ENCODE results near the gene DNAAF5. TPM values are rescaled to one million over a fixed set of nuclear protein-coding genes. Genes with fewer than 3 reads are reported as not detected.

DNAAF5 gene
- total RNA-seq, 1 donor from 2014 or later, result 50.2 TPM

DNA sequence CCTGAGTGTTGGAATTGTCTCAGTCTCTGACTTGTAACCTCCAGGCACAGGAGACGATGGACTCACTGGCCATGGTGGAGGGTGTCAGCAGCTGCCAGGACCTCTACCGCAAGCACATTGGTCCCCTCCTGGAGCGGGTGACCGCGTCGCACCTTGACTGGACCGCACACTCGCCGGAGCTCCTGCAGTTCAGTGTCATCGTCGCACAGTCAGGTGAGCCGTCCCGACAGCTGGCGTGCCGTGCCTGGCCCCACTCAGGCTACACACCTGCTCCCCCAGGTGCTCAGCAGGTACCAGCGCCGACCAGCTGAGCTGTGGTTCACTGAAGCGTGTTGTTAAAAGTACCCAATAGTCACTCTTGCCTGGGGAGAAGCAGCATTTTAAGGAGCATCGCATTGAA, 37.3 kb downstream of the DNAAF5 start:
- no peak for DNase-seq (ENCODE audit: extremely low read depth, low read depth, low spot score)

DNA sequence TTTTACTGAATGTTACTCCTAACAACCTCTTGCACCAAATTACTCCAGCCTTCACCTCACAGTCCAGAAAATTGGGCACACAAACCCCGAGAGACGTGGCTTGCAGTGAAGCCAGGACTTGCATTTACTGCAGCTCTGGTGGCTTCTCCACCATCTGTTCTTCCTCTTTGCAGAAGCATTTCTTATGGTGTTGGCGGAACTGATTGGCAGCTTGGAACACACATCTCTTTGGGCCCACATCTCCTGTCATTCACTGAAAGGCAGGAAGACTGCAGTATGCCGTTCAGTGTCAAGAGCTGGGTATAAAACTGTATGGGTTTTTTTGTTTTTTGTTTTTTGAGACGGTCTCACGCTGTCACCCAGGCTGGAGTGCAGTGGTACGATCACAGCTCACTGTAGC, 38.9 kb downstream of the DNAAF5 start:
- DNase-seq (ENCODE audit: extremely low read depth, low read depth, low spot score), result no peak

DNA sequence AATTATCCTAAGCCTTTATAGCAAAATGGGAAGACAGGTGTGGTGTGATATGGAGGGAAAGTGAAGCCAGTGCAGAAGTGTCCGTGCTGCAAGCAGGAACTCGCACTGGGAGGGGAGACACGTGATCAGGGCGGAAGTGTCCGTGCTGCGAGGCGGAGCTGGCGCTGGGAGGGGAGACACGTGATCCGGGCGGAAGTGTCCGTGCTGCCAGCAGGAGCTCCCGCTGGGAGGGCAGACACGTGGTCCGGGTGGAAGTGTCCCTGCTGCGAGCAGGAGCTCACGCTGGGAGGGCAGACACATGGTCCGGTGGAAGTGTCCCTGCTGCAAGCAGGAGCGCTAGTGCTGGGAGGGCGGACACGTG, 41.1 kb downstream of the DNAAF5 start:
- DNase-seq (ENCODE audit: extremely low read depth, low read depth, low spot score), result no peak

DNA sequence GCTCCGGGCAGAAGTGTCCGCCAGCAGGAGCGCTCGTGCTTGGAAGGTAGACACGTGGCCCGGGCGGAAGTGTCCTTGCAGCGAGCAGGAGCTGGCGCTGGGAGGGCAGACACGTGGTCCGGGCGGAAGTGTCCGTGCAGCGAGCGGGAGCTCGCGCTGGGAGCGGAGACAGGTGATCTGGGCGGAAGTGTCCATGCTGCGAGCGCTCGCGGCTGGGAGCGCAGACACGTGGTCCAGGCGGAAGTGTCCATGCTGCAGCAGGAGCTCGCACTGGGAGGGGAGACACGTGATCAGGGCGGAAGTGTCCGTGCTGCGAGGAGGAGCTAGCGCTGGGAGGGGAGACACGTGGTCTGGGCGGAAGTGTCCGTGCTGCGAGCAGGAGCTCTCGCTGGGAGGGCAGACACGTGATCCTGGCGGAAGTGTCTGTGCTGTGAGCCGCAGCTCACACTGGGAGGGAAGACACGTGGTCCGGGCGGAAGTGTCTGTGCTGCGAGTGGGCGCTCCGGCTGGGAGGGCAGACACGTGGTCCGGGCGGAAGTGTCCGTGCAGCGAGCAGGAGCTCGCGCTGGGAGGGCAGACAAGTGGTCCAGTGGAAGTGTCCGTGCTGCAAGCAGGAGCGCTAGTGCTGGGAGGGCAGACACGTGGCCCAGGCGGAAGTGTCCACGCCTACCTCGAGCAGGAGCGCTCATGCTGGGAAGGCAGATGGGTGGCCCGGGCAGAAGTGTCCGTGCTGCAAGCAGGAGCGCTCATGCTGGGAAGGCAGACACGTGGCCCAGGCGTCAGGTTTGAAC, 41.6 kb downstream of the DNAAF5 start:
- no peak for DNase-seq (ENCODE audit: extremely low read depth, low read depth, low spot score)

DNA sequence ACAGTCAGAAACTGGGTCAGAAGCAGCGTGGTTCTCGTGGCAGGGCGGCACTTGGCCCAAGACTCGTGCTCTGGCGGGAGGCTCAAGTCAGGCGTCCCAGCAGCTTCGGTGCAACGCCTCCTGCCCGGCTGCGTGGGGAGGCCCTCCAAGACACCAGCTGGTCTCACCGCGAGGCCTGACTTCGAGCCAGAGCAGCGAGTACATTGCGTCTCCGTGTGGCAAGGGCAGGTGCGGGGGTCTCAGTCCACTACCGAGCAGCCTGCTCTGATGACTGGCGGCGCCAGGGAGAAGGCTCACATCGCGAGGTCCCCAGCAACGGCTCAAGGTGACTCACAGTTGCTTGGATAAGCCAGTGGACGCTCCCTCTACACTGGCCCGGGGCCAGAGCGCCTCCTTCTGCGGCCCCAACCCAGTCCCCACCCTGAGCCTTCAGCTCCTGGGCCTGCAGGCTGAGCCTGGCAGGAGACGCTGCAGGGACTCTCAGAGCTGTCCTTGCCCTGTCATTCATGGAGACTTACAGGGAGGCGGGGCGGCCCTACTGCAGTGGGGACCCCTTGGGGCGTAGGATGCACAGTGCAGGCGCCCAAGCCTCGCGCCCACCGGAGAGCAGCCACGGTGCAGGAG, 42.5 kb downstream of the DNAAF5 start:
- DNase-seq (ENCODE audit: extremely low read depth, low read depth, low spot score), result no peak

DNA sequence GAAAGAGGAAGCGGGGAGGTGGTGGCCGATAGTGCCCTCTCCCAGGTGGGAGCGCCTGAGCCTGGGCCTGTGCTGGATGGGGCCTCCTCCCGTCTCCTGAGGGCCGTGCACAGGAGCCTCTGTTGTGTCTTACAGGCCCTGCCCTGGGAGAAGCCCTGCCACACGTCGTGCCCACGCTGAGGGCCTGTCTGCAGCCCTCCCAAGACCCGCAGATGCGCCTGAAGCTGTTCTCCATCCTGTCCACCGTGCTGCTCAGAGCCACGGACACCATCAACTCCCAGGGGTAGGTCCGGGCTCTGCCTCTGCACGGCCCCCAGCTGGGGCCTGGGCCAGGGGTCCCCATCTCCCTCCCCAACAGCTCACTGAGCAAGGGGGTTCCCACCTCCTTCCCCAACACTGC, 43.8 kb downstream of the DNAAF5 start:
- no peak for DNase-seq (ENCODE audit: extremely low read depth, low read depth, low spot score)

DNA sequence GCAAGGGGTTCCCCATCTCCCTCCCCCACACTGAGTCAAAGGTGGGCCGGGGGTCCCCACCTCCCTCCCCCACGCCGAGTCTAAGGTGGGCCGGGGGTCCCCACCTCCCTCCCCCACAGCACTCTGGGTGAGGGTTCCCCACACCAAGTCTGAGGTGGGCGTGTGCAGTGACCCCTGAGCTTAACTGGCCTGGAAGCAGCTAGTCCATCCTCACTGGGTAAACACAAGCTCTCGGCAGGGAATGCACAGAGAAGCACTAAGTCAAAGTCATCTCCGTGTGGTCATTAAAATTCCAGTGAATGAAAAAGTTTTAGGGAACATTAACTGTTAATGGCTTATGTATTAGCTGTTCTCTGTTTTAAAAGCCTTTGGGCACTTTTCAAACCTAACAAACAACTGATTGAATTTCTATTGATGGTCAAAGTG, 44.3 kb downstream of the DNAAF5 start:
- DNase-seq (ENCODE audit: extremely low read depth, low read depth, low spot score), result no peak

DNA sequence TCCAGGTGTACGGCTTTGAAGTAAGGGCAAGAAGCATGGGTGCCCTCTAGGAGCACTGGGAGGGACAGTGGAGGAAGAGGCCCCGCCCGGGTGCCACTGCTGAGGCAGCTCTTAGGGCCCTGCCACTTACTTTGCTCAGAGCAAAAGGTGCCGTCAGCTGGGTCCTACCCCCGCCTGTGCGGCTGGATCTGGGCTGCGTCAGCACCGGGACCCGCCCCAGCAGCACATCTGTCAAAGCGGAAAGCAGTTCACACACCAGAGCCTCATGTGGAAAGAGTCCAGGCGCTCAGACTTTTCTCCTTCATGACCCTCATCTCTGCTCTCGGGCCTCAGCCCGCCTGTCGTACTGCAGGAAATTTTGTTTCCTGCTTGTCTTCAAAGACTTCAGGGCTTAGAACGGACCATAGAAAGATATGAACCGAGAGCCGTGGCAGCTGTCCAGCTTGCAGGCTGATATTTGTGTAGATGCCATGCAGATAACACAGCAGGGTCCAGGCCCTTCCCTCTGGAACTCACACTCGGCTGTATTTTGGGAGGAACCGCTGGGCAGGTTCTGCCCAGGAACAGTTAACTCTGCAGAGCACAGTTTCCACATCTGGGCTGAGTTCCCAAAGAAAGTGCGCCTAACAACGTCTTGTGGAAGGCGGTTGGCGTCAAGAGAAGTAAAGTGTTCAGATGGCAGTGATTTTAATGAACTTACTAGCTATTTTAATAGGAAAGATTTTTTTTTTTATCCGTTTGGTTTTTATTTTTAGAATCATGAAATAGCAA, 44.9 kb downstream of the DNAAF5 start:
- DNase-seq (ENCODE audit: extremely low read depth, low read depth, low spot score), result no peak

DNA sequence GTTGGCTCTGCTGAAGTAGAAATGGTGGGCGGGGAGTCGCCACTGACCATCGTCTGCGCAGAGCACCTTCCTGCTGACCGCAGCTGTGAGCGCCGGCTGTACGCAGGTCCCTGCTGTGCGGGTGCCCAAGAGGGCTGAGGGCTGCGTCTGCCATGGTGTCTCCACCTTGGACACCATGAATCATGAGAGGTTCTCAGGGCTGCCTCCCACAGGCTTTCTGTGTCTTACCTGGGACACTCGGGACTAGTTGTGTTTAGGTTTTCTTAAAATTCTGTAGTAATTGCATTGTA, 45.5 kb downstream of the DNAAF5 start:
- DNase-seq (ENCODE audit: extremely low read depth, low read depth, low spot score), result no peak

DNA sequence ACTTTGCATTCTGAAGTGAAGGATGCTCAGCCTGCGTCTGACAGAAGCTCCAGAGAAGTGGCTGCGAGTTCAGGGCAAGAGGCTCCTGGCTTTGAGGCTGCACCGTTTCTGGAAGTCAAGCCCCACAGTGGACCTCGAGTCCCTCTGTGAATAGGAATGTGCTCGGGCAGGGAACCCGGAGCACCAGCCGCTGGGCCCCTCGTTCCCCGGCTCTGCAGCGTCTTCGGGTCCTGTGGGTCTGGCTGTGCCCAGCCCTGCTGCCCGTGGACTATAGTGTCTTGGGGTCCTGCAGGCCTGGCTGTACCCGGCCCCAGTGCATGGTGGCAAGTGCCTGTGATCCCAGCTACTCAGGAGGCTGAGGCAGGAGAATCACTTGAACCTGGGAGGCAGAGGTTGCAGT, 45.9 kb downstream of the DNAAF5 start:
- no peak for DNase-seq (ENCODE audit: extremely low read depth, low read depth, low spot score)

DNA sequence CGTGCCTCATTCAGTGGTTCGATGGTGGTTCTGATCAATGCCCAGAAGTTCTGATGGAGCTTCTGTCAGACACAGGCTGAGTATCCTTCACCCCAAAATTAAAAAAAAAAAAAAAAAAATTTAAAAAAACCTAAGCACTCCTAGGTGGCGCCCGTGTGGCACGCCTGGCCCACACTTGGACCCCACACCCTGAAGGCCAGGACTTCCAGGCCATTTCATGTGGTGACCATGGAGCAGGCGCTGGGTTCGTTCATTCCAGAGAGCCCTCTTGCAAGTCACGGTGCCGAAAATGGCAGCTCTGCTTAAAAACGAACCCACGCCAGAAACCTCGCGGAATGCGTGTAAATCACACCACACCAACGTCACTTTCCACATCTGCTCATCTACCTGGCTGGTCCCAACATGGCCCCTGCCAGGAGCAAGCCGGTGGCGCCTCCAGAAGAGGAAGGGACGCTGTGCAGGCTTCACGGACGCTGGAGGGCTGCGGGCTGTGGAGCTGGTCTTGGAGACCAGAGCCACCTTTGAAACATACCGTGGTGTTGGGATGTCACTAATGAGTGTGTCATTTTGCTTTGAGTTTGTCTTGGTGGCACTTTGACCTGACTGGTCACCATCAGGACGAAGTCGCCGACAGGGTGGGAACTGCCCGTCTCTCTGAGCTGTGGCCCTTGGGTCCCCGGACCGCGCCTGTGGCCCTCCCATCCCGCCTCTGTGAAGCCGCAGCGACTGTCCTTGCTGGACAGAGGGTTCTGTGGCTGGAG, 46.5 kb downstream of the DNAAF5 start:
- no peak for DNase-seq (ENCODE audit: extremely low read depth, low read depth, low spot score)

DNA sequence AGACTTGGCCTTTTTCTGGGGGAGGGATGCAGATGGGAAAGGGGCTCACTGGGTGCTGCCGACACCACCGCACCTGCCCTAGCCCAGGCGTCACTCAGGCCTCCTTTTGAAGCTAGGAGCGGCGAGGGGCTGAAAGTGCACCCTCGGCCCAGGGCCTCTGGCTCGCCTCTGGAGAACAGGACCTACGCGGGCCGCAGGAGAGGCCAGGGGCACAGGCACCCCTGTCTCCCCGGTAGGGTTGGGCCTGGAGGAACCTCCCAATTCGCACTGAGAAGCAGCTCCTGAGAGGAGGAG, 47.1 kb downstream of the DNAAF5 start:
- no peak for DNase-seq (ENCODE audit: extremely low read depth, low read depth, low spot score)

DNA sequence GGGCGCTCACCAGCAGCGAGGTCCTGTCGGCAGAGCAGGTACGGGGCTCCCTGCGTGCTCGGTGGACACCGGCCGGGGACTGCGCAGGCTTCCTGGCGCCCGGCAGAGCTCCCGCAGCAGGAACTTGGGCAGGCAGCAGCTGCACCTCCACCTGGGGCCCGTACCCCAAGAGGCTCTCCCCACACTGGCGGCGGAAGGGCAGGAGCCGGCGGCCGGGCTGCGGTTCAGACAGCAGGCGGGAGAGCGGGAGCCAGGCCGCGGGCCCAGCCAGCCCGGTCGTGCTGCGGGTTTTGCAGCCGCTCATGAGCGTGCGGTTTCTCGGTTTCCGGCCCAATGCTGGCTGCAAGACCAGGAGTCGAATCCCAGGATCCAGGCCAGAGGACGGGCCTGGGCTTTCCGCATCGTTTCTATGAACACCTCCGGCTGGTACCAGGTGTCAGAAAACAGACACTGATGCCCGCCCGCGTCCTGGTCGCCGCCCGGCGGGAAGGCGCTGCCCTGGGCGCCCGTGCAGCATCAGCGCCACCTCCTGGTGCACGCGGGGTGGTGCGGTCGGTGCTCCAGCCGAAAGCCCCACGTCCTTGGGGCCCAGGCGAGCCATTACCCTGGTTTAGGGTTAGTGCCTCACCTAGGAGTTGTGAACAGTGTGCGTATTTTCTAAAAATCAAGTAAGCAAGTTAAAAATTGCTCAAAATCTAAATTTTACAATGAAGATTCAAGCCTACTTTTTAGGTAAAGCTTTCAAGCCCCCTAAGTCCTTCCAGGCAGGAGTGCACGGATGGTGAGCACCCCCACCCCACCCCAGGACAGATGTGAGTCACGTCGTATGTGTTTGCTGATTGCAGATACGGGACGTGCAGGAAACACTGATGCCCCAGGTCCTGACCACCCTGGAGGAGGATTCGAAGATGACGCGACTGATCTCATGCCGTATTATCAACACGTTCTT, 47.9 kb downstream of the DNAAF5 start:
- no peak for DNase-seq (ENCODE audit: extremely low read depth, low read depth, low spot score)

DNA sequence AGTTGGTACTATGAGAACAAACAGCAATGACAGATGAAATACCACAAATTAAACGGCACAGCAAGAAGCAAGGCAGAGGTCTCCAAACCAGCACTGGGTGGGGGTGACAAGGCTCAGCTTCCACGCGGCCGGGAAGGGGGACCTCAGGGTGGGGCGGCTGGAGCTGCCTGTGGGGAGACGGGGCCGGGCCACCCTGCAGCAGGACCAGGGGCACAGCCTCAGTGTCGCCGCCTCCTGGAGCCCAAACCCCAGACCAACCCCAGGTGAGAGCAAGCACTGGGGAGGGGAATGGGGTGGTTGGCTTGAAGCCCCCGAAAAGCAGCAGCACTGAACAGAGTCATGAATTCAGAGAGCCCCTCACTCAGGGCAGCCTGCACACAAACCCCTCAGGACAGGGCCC, 49.9 kb downstream of the DNAAF5 start:
- no peak for DNase-seq (ENCODE audit: extremely low read depth, low read depth, low spot score)

DNA sequence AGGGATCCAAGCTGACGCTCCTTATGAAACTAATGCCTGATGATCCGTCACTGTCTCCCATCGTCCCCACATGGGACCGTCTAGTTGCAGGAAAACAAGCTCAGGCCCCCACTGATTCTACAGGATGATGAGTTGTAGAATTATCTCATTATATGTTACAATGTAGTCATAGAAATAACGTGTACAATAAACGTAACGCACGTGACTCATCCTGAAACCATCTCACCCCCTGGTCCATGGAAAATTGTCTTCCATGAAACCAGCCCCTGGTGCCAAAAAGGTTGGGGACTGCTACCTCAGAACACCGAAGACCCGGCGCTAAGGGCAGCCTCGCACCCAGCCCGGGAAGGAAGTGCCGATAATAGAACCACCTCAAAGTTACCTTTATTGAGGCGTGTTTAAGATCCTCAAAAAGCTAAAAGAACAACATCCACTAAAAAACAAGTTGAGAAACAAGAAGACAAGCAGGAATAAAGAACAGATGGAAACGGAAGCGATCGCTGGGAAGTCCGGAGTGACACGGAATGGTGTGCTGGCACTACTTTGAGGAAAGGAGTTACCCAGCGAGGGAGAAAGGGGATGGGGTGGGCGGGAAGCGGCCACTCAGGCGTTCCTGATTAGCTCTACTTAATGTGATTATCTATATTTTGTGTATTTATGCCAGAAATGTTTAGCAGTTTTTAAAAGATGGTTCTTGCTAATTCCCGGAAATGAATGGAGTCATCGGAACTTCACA, 50.7 kb downstream of the DNAAF5 start:
- DNase-seq (ENCODE audit: extremely low read depth, low read depth, low spot score), result no peak

DNA sequence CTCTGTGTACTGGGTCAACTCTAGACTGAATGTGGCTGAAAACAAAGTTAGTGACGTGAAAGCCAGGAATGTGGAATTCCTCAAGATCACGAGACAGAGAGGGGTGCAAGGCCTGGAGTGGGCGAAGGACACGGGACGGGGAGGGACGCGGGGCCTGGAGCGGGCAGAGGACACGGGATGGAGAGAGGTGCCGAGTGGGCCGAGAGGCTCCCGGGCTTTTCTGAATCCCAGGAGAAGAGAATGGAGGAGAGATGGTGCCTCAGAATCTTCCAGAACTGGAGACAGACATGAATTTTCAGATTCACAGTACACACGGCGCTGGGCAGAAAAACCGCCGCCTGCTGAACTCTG, 51.2 kb downstream of the DNAAF5 start:
- no peak for DNase-seq (ENCODE audit: extremely low read depth, low read depth, low spot score)

DNA sequence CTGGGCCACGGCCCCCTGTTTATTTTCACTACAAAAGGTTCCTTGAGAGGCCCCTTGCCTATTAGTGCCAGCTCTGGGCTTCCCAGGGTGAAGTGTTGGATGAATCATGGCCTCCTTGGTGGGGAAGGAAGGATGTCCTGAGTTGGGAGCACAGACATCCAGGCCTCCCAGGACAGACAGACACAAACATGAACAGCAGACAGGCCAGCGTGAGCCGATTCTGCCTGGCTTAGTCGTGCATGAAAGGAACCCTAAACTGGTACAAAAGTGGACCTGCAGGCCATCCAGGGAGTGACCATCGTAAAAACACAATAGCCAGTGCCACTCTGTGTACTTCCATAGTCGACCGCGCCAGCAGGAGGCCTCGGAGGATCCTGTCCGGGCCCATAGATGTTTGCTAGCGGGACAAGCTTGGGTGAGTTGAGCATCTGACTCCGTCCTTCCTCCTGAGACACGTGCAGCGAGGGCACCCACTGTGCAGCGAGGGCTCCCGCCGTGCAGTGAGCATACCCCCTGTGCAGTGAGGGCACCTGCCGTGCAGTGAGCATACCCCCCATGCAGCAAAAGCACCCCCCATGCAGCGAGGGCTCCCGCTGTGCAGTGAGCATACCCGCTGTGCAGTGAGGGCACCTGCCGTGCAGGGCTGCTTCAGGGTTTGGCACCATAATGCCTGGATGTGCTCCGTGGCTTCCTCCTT, 51.9 kb downstream of the DNAAF5 start:
- no peak for DNase-seq (ENCODE audit: extremely low read depth, low read depth, low spot score)

DNA sequence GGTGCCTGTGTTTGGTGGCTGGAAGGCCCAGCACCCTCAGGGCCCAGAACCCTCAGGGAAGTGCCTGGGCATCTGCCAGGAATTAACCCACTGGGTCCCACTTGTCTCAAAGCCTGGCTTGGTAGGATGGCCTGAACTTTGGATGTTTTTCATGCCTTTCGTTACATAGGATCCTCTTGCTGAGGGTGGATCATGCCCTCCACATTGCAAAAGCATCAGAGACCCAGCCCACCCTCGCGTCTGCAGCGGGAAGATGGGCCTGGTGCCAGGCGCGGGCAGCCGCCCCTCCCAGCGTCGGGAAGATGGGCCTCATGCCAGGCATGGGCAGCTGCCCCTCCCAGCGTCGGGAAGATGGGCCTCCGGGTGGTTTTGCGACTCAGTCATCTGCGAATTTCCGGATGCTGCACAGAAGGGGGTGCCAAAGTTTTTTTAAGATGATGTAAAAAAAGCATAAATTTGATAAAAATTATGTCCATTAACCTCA, 52.5 kb downstream of the DNAAF5 start:
- no peak for DNase-seq (ENCODE audit: extremely low read depth, low read depth, low spot score)

DNA sequence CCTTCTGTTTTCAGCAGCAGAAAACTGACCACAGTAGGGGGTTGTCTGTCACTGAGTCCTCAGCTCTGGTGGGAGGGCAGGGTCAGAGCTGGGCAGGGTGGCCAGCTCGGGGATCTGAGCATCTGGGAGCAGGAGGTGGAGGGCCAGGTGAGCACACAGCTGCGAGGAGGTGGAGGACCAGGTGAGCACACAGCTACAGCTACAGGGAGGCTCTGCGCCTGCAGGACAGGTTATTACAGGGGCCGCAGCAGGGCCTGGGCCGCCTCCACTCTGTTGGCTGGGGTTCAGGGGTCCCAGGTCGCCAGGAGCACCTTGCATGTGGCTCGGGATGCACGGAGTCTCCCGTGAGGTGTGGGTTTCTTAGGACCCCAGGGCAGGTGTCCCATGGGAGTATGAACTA, 53.0 kb downstream of the DNAAF5 start:
- no peak for DNase-seq (ENCODE audit: extremely low read depth, low read depth, low spot score)

All from glomerular endothelial cell (primary cell).